ENCODE results near the gene VGLL4. TPM values are rescaled to one million over a fixed set of nuclear protein-coding genes. Genes with fewer than 3 reads are reported as not detected.

Gene VGLL4
- total RNA-seq, 1 experiment from 2014 or later = 43.0 TPM

GRCh38 chr3:11583235-11583634 lies 60.5 kb downstream of the VGLL4 start:
- Mint-ChIP-seq H3K4me3 (peak overlapping the region; percentile 66; the same call in 1 of the 2 replicates), H3K27me3 (ENCODE audit: low read depth) (no peaks in the 10 kb centered on the region), H3K9me3 (peaks cover 5% of the 10 kb centered on the region), H3K36me3 (peaks cover 6% of the 10 kb centered on the region), H3K4me1 (peaks cover 48% of the 10 kb centered on the region), H3K27ac (peak overlapping the region; percentile 93; the same call in 1 of the 2 replicates)
- TF ChIP-seq ZBTB21 (CRISPR knock-in tag; IDR thresholded peaks at IDR 0.05; ENCODE audit: borderline replicate concordance) (no peak), OVOL2 (CRISPR knock-in tag; IDR thresholded peaks at IDR 0.05; ENCODE audit: borderline replicate concordance) (no peak)
- no peak for ATAC-seq
- POLR2A ChIA-PET = no interaction called here
- DNase-seq (ENCODE audit: low spot score) = no peak
- CTCF ChIA-PET = no interaction called here

DNA sequence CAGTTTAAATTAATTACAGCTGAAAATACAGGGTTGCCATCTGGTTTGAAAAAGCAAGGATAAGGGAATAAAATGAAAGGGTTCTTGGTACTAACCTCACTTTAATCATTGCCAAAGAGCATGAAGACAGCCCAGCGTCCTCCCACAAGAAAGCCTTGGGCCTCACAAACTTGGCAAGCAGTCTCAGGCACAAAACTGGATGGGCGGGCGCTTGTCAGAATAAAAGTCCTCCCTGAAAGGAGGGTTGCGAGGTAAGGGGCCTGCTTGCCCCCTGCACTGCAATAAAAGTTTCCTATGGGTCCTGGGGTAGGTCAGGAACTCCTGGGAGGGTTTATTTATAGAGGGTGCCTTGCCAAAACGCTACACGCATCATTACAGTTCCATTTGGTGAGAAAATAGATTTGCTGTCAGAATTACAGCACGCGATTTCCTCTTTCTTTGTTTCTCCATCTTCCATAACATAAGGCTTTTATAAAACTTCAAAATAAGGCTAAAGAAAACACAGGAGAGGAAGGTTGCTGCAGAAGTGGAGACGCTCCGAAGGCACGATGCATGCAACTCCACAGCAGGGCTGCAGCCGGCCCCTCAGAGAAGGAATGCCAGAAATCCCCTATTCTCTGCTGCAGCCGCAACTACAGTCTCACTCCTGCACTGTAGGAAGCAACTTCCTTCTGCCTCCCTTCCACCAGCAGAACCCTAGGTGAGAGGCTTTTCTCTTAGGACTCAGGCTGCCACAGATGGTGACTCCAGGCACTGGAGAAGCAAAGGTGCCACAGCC lies 61.3 kb downstream of the VGLL4 start:
- peaks cover 43% of the 10 kb centered on the region for H3K4me1 Mint-ChIP-seq
- H3K4me3 Mint-ChIP-seq = peak overlapping the region; percentile 66
- CTCF ChIA-PET = no interaction called here
- peak; percentile 83 for ATAC-seq
- H3K9me3 Mint-ChIP-seq = peaks cover 5% of the 10 kb centered on the region
- no peaks in the 10 kb centered on the region for H3K27me3 Mint-ChIP-seq (ENCODE audit: low read depth)
- POLR2A ChIA-PET = interaction anchor here (1.9 kb wide), 1 partner anchor 9 kb away, joined by 5 read pairs; no protein-coding TSS in a partner anchor
- peaks cover 6% of the 10 kb centered on the region for H3K36me3 Mint-ChIP-seq
- no peak for TF ChIP-seq ATF3 (CRISPR knock-in tag; conservative IDR thresholded peaks at IDR 0.05)
- TF ChIP-seq ZNF232 (CRISPR knock-in tag; IDR thresholded peaks at IDR 0.05) = no peak
- peak; percentile 53; the same call in 1 of the 2 replicates for TF ChIP-seq AR (CRISPR knock-in tag; IDR thresholded peaks at IDR 0.05)
- H3K27ac Mint-ChIP-seq = peak overlapping the region; percentile 93
- DNase-seq (ENCODE audit: low spot score) = peak; percentile 56

DNA sequence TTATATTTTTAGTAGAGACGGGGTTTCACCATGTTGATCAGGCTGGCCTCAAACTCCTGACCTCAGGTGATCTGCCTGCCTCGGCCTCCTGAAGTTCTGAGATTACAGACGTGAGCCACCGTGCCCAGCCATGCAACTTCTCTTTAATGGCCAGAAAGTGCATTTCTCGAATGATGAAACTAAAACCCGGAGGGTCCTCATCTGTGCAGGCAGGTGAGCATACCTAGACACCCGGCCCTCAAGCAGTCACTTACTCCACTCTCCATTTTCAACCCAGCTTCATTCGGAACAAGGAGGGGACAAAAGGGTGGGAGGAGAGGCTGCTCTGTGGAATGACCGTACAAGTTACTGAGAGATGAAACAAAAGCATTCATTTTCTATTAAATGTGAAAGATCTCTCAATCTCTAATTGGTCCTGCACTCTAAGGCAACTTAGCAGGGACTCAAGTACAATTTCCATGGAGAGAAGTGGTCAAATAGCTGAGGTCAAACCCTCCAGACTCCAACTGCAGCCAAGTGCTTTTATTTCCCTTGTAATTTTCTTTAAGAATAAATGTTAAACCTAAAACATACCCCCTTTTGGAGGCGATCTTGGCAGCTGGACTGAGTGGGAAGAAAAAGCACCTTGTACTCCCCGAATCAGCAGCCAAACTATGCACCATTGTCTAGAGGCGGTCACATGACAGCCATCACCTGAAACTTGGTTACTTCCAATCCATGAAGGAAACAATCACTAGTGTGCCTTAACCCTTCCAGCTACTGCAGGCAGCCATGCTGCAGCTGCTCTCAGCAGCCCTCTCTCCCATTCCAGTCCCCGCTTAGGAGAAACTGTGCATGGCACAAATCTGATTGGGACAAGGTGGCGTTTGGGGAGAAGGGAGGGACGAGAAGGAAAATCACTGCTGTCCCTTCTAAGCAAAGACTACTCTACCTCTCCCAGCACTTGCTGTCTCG lies 62.2 kb downstream of the VGLL4 start:
- no peak for DNase-seq (ENCODE audit: low spot score)
- ATAC-seq = peak; percentile 12
- CTCF ChIA-PET = interaction anchor here (0.8 kb wide), 1 partner anchor 11 kb away, joined by 3 read pairs; no protein-coding TSS in a partner anchor
- peak overlapping the region; percentile 93 for H3K27ac Mint-ChIP-seq
- POLR2A ChIA-PET = interaction anchor here (0.6 to 1.9 kb wide), 2 partner anchors 10 to 38 kb away, joined by 3 to 5 read pairs; no protein-coding TSS in a partner anchor
- peaks cover 5% of the 10 kb centered on the region for H3K9me3 Mint-ChIP-seq
- H3K4me1 Mint-ChIP-seq = peaks cover 47% of the 10 kb centered on the region
- no peaks in the 10 kb centered on the region for H3K27me3 Mint-ChIP-seq (ENCODE audit: low read depth)
- TF ChIP-seq, protein P1, sequence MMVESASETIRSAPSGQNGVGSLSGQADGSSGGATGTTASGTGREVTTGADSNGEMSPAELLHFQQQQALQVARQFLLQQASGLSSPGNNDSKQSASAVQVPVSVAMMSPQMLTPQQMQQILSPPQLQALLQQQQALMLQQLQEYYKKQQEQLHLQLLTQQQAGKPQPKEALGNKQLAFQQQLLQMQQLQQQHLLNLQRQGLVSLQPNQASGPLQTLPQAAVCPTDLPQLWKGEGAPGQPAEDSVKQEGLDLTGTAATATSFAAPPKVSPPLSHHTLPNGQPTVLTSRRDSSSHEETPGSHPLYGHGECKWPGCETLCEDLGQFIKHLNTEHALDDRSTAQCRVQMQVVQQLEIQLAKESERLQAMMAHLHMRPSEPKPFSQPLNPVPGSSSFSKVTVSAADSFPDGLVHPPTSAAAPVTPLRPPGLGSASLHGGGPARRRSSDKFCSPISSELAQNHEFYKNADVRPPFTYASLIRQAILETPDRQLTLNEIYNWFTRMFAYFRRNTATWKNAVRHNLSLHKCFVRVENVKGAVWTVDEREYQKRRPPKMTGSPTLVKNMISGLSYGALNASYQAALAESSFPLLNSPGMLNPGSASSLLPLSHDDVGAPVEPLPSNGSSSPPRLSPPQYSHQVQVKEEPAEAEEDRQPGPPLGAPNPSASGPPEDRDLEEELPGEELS (CRISPR knock-in tag; IDR thresholded peaks at IDR 0.05) = no peak
- TF ChIP-seq RELA (CRISPR knock-in tag; IDR thresholded peaks at IDR 0.05; ENCODE audit: borderline replicate concordance) = no peak
- TF ChIP-seq FOXP1 (CRISPR knock-in tag; IDR thresholded peaks at IDR 0.05; ENCODE audit: borderline replicate concordance) = no peak
- no peak for TF ChIP-seq HMGA2 (CRISPR knock-in tag; IDR thresholded peaks at IDR 0.05)
- TF ChIP-seq ATF1 (CRISPR knock-in tag; IDR thresholded peaks at IDR 0.05) = no peak
- TF ChIP-seq USF1 (CRISPR knock-in tag; IDR thresholded peaks at IDR 0.05) = peak; percentile 79
- no peak for TF ChIP-seq NR3C1 (CRISPR knock-in tag; conservative IDR thresholded peaks at IDR 0.05; ENCODE audit: low read depth)
- TF ChIP-seq ZBTB21 (CRISPR knock-in tag; IDR thresholded peaks at IDR 0.05; ENCODE audit: borderline replicate concordance) = no peak
- TF ChIP-seq ATF3 (CRISPR knock-in tag; conservative IDR thresholded peaks at IDR 0.05) = no peak
- no peak for TF ChIP-seq E2F5 (CRISPR knock-in tag; IDR thresholded peaks at IDR 0.05)
- no peak for TF ChIP-seq SMAD3 (CRISPR knock-in tag; IDR thresholded peaks at IDR 0.05; ENCODE audit: borderline replicate concordance)
- TF ChIP-seq USF2 (CRISPR knock-in tag; IDR thresholded peaks at IDR 0.05) = peak; percentile 83
- no peak for TF ChIP-seq JAZF1 (CRISPR knock-in tag; IDR thresholded peaks at IDR 0.05)
- no peak for TF ChIP-seq EMX1 (CRISPR knock-in tag; IDR thresholded peaks at IDR 0.05)
- no peak for TF ChIP-seq ZNF423 (CRISPR knock-in tag; IDR thresholded peaks at IDR 0.05)
- TF ChIP-seq ESRRA (CRISPR knock-in tag; IDR thresholded peaks at IDR 0.05; ENCODE audit: borderline replicate concordance) = no peak
- TF ChIP-seq NR1H2 (CRISPR knock-in tag; IDR thresholded peaks at IDR 0.05) = no peak
- H3K4me3 Mint-ChIP-seq = peak overlapping the region; percentile 66
- H3K36me3 Mint-ChIP-seq = peaks cover 6% of the 10 kb centered on the region

Data from WTC11 (cell line).